ENCODE results near the gene CDYL2. TPM values are rescaled to one million over a fixed set of nuclear protein-coding genes. Genes with fewer than 3 reads are reported as not detected.

Gene CDYL2
- total RNA-seq, 1 donor from 2014 or later: 4.1 TPM

DNA sequence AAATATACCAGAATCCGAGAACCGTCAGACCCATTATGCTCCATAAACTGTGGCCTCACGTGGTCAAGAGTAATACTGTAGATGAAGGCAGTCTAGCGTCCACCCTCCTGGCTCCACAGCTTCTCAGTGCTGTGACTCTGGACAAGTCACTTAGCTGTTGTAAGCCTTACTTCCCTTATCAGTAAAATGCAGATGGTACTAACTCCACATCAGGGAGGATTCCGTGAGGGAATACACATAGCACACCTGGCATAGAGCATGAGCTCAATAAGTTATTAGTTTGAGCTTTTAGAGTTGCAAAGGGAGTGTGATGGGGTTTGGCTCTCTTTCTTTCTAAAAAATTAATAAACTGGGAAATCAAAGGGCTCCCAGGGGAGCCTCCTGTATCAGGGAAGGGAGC, 49.9 kb downstream of the CDYL2 start:
- no peaks in the 10 kb centered on the region for H3K4me1 Mint-ChIP-seq (ENCODE audit: low read depth)
- no peak overlapping the region for H3K27ac Mint-ChIP-seq (ENCODE audit: unreplicated experiment)
- no peaks in the 10 kb centered on the region for H3K27me3 Mint-ChIP-seq (ENCODE audit: low read depth)
- DNase-seq (ENCODE audit: low spot score): no peak
- no peak overlapping the region for H3K4me3 Mint-ChIP-seq (ENCODE audit: unreplicated experiment)
- no peaks in the 10 kb centered on the region for H3K36me3 Mint-ChIP-seq (ENCODE audit: low read depth)
- no peaks in the 10 kb centered on the region for H3K9me3 Mint-ChIP-seq (ENCODE audit: low read depth)
- TF ChIP-seq, protein P1, sequence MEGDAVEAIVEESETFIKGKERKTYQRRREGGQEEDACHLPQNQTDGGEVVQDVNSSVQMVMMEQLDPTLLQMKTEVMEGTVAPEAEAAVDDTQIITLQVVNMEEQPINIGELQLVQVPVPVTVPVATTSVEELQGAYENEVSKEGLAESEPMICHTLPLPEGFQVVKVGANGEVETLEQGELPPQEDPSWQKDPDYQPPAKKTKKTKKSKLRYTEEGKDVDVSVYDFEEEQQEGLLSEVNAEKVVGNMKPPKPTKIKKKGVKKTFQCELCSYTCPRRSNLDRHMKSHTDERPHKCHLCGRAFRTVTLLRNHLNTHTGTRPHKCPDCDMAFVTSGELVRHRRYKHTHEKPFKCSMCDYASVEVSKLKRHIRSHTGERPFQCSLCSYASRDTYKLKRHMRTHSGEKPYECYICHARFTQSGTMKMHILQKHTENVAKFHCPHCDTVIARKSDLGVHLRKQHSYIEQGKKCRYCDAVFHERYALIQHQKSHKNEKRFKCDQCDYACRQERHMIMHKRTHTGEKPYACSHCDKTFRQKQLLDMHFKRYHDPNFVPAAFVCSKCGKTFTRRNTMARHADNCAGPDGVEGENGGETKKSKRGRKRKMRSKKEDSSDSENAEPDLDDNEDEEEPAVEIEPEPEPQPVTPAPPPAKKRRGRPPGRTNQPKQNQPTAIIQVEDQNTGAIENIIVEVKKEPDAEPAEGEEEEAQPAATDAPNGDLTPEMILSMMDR (IDR thresholded peaks at IDR 0.05): no peak

DNA sequence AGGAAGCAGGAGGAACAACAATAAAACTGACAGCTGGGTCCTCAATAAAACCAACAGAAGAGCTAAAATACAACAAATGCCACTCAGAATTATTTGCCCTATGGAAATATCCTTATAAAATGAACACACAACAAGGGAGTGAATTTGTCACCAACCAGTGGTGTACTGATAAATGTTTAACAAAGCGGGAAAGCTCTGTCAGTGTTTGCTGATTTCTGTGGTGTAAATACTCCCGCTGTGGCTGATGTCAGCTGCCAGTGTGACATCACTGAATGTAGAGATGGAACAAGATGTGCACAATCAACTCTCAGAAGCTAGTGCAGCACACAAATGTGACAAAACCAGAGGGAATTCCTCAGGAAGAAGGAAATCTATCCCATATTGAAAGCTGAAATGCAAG, 51.9 kb downstream of the CDYL2 start:
- DNase-seq (ENCODE audit: low spot score): no peak
- peaks cover 3% of the 10 kb centered on the region for H3K9me3 Mint-ChIP-seq (ENCODE audit: low read depth)
- no peak overlapping the region for H3K27ac Mint-ChIP-seq (ENCODE audit: unreplicated experiment)
- TF ChIP-seq, protein P1 (IDR thresholded peaks at IDR 0.05): no peak
- H3K4me1 Mint-ChIP-seq (ENCODE audit: low read depth): no peaks in the 10 kb centered on the region
- no peaks in the 10 kb centered on the region for H3K36me3 Mint-ChIP-seq (ENCODE audit: low read depth)
- no peaks in the 10 kb centered on the region for H3K27me3 Mint-ChIP-seq (ENCODE audit: low read depth)
- H3K4me3 Mint-ChIP-seq (ENCODE audit: unreplicated experiment): no peak overlapping the region

DNA sequence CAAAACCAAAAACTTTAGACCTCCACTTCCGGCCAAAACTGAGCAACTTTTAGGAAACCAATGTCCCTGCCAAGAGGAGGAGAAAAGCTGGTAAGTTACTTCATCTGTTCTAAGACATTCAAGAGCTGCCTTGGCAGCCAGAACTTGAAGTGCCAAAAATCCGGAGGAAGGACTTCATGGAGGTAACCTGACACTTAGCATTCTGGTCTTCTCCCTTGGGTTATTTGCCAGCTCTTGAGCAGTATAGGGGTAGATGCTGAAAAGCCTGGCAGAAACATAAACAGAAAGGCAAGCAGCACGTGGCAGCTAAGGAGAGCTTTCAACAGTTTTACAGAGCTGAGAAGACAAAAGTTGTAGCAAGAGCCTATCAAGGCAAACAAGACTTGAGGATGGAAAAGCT, 53.2 kb downstream of the CDYL2 start:
- no peaks in the 10 kb centered on the region for H3K4me1 Mint-ChIP-seq (ENCODE audit: low read depth)
- no peak overlapping the region for H3K27ac Mint-ChIP-seq (ENCODE audit: unreplicated experiment)
- peaks cover 3% of the 10 kb centered on the region for H3K9me3 Mint-ChIP-seq (ENCODE audit: low read depth)
- no peak overlapping the region for H3K4me3 Mint-ChIP-seq (ENCODE audit: unreplicated experiment)
- H3K36me3 Mint-ChIP-seq (ENCODE audit: low read depth): no peaks in the 10 kb centered on the region
- no peaks in the 10 kb centered on the region for H3K27me3 Mint-ChIP-seq (ENCODE audit: low read depth)
- TF ChIP-seq, protein P1 (IDR thresholded peaks at IDR 0.05): no peak
- DNase-seq (ENCODE audit: low spot score): no peak

DNA sequence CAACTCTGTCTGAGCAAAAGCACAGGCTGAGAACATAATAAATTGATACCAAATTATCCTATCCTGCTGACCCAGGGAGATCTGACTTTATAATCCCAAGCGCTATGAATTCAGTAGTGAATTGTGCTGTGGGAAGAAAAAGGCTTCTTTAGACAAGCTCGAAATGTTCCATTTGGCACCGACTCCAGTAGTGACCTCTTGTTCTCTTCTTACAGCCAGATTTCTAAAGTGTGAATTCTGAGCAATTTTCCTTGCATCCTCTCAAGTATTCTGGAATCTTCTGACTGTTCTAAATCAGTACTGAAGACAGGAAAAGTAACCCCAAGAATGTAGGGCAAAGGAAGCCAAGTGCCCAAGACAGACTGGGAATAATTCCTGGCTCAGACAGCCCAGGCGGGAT, 58.2 kb downstream of the CDYL2 start:
- DNase-seq (ENCODE audit: low spot score): no peak
- H3K27ac Mint-ChIP-seq (ENCODE audit: unreplicated experiment): no peak overlapping the region
- no peaks in the 10 kb centered on the region for H3K27me3 Mint-ChIP-seq (ENCODE audit: low read depth)
- H3K9me3 Mint-ChIP-seq (ENCODE audit: low read depth): peaks cover 12% of the 10 kb centered on the region
- no peaks in the 10 kb centered on the region for H3K36me3 Mint-ChIP-seq (ENCODE audit: low read depth)
- H3K4me3 Mint-ChIP-seq (ENCODE audit: unreplicated experiment): no peak overlapping the region
- no peaks in the 10 kb centered on the region for H3K4me1 Mint-ChIP-seq (ENCODE audit: low read depth)
- TF ChIP-seq, protein P1 (IDR thresholded peaks at IDR 0.05): no peak

DNA sequence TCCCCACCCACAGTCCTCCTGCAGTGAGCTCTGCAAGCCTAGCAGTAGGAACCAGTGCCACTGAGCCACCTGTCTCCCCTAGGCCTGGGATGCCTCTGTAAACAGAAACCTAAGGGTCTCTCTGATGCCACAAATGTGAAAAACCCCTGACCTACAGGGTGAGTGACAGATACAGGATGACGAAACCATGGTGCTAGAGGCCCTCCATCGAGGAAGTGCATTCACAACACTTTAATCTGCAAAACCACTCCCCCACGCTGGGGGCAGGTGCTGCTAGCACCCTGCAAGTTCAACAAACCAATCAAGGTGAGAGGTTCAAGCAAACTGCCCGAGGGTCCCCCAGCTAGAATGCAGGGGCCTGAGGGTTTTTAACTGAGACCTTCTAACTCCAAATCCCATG, 59.5 kb downstream of the CDYL2 start:
- H3K4me1 Mint-ChIP-seq (ENCODE audit: low read depth): no peaks in the 10 kb centered on the region
- no peak overlapping the region for H3K27ac Mint-ChIP-seq (ENCODE audit: unreplicated experiment)
- no peak overlapping the region for H3K4me3 Mint-ChIP-seq (ENCODE audit: unreplicated experiment)
- no peaks in the 10 kb centered on the region for H3K36me3 Mint-ChIP-seq (ENCODE audit: low read depth)
- H3K27me3 Mint-ChIP-seq (ENCODE audit: low read depth): no peaks in the 10 kb centered on the region
- TF ChIP-seq, protein P1 (IDR thresholded peaks at IDR 0.05): no peak
- H3K9me3 Mint-ChIP-seq (ENCODE audit: low read depth): peaks cover 19% of the 10 kb centered on the region
- no peak for DNase-seq (ENCODE audit: low spot score)

All from chondrocyte (in vitro differentiated cells).